GM21737 (cell line): ENCODE results near the gene SMAD3.

ENCODE experiments used
- ATAC-seq: cut with Tn5 transposase; IDR thresholded peaks from one replicate; pipeline ENCODE4 v1.9.1; 2021; ENCODE audit warnings: mild to moderate bottlenecking, moderate library complexity; ENCODE audit not compliant: unreplicated experiment

The SMAD3 gene

GRCh38 chr15:67035886-67036285 lies 29.5 kb upstream of the SMAD3 start:
- no peak for ATAC-seq

GRCh38 chr15:67036775-67037555 lies 28.4 kb upstream of the SMAD3 start:
- ATAC-seq = no peak

DNA sequence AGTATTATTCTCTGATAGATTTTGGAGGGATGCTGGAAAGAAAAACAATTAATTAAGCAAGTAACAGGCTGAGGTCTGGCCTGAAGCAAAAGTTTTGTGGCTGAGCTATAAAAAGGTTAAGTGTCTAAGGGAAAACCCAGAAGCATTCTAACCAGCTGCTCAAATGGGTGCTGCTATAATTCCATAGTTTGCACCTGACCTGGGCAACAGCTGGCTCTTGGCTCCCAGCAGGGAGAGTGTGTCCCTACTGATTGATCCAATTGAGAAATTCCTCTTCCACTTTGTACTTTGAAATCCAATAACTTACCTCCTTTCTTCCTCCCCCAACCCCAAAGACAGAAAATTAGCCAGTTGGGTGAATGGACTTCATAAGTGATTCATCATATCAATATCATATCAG lies 27.7 kb upstream of the SMAD3 start:
- no peak for ATAC-seq

DNA sequence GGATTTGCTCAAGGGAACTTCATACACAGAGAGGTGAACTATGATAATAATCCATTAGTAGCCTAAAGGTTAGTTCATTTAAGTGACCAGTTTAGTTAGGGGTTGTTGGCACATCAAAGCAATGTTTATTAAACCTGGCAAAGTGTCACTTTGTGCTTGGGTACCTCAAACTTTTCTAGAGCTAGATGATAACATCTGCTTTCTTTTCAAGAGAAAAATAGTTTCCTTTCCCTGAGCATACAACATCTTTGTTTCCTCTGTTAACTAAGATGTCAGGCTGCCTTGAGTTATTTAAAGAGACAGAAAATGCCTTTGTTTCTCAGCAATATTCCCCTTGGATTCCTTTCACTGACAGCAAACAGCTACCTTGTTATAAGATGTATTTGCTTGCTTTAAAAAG lies 26.7 kb upstream of the SMAD3 start:
- no peak for ATAC-seq

DNA sequence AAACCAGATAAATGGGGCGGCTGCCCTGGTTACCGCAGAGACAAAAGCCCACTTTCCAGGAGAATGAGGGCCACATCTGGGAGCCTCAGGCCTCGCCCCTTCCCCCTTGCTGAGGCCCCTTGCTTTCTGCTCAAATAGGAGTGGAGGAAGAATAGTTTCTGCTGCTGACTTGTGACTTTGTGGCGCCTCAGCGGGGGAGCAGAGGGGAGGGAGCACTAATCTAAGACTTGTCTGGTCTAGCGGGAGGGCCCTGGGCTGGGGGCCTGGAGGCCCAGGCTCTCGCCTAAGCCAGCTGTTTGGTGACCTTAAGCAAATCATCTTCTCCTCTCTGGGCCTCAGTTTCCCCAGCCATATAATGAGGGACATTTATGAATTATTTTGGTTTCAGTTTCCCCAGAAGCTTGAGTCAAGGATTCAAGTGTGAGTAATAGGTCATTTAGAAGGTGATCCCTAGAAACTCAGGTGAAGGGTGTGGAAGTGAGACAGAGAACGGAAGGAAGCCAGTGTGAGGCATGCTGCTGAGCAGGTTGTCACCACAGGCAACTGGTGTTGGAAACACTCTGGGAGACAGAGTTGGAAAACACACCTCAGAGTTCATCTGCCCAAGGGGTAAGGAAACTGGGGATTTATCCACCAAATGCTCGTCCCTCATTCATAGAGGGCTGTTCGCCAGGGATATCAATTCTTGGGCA lies 25.9 kb upstream of the SMAD3 start:
- ATAC-seq = no peak

GRCh38 chr15:67040277-67040676 lies 25.1 kb upstream of the SMAD3 start:
- no peak for ATAC-seq

DNA sequence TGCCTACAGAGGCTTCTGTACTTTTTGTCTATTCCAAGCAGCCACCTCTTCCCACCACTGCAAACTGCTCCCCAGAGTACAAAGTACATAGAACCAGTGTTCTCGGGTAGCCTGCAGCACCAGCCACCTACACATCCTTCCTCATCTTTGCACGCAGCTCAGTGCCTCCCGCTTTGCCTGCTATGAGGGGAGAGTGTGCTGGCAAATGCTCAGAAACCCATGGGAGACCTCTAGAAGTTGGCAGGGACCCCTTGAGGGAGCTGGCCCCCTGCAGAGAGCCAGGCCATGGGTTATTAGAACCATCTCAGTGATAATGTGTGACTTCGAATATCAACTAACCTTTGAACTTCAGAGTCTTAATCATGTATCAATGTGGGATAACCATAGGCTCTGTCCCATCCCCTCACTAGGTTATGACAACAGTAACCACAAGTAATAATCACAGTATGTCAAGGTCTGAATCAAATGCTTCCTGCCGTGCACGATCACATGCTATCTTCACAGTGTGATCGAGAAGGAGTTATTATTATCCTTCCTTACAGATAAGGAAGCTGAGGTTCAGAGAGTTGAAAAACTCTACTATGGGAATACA lies 22.8 kb upstream of the SMAD3 start:
- ATAC-seq = no peak

- ATAC-seq = no peak
Observed at GRCh38 chr15:67043939-67044771, 21.2 kb upstream of the SMAD3 start.

DNA sequence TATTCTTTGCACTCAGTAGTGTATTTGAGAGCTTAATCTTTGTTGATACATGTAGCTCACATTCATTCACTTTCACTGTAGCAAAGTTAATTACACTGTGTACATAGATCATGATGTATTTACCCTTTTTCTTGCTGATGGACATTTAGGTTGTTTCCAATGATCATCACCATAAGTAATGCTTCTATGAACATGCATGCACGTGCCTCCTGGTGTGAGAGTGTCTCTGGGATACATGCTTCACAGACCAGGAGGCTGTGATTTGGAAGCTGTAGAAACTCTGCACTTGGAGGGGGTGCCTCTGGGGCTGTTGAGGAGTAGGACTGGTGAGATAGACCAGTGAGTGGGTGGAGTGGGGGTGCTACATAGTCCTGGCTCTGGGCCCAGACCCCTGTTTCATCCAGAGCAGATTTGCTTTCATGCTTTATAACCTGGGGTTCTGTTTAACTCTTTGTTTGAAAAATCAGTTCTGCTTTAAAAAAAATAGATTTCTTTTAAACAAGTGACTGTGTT lies 18.2 kb upstream of the SMAD3 start:
- ATAC-seq = no peak

GRCh38 chr15:67048281-67049279 lies 16.8 kb upstream of the SMAD3 start:
- ATAC-seq = no peak

GRCh38 chr15:67049351-67050044 lies 15.9 kb upstream of the SMAD3 start:
- ATAC-seq = no peak

DNA sequence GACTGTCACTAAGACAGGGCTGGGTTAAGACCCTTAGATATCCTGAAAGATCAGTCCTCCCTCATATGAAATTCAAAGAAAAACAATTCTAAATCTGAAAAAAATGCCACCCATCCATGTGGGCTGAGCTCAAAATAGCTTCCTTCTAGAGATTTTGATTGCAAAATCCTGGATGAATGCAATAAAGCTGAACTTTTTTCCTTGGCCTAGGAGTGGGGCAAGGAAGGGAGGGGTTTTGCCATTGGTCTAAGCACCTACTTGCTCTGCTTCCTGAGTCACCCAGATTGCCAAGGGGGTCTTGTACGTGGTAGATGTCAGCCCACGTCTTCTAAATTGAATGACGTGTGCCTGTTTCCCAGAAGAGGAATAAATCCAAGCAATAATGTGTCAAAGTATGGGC lies 15.3 kb upstream of the SMAD3 start:
- ATAC-seq = no peak

GRCh38 chr15:67050522-67051087 lies 14.8 kb upstream of the SMAD3 start:
- ATAC-seq = no peak

DNA sequence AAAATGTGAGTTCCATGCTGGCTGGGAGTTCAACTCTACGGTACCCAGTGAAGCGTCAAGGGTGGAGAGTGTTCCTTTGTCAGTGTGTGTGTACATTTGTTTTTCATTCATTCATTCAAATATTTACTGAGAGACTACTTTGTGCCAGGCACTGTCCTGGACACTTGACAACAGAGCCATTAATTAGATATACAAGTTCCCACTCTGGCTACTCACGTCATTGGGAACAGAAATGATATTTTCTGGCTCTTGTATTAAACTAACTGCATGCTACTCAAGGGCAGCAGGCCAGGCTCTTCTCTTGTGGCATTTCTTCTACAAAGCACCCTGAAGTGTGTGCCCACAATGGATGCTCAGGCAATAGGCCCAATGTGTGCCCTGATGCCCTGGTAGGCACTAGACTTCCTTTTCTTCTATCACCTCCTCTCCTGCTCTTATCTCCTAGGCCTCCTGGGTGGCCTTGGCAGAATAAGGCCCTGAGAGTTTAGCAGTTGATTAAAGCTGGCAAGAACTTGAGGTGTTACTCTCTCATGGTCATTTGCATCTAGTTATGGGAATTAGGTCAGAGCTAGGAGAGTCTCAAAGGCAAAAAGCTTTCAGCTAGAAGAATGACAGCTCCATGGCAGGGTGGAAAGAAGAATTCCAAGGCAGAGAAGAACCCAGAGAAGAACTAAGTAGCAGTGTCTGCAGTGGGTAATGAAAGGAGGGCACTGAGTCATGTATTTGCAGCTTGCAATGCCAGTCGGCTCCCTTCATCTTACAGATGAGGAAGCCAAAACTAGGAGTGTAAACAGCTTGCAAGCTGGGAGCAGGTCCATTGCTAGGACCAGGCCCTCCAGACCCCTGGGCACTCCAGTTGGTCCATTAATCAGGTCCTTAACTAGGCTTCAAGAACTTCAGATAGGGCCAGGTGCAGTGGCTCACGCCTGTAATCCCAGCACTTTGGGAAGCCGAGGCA lies 14.0 kb upstream of the SMAD3 start:
- ATAC-seq = no peak

- no peak for ATAC-seq
Observed at GRCh38 chr15:67054676-67055075, 10.7 kb upstream of the SMAD3 start.

- ATAC-seq = no peak
Observed at GRCh38 chr15:67059127-67059553, 6.3 kb upstream of the SMAD3 start.

- ATAC-seq = no peak
Observed at GRCh38 chr15:67061811-67062368, 3.5 kb upstream of the SMAD3 start.
